ENCODE measurements around the gene MAP3K5.

MAP3K5 gene

DNA sequence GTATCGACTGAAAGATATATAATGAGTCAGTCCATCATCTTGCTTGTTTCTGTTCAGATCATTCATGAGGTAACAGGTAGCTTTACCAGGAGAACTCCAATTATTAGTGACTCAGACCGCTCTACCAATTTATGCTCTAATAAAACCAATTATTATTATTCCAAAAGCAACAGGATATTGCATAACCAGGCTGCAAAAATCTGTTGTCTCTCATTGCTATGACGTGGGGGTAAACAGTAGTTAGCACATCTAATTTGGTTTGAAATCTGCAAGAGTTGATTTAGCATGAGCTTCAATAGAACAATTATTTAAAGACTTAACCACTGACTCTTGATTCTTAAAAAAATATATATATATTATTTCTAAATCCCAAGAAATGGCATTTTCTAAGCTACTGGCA is 151.1 kb downstream of the MAP3K5 start:
- no peaks in the 10 kb centered on the region for H3F3A ChIP-seq (ENCODE audit: insufficient read depth, low read length)
- no peaks in the 10 kb centered on the region for H3K27me3 ChIP-seq (ENCODE audit: insufficient read depth, low read length)
- peaks cover 6% of the 10 kb centered on the region for H3K4me1 ChIP-seq (ENCODE audit: insufficient read depth, low read length, severe bottlenecking)
- no peaks in the 10 kb centered on the region for H4K20me1 ChIP-seq (ENCODE audit: insufficient read depth, low read length)
- no peak overlapping the region for H2AFZ ChIP-seq (ENCODE audit: low read length)
- no peaks in the 10 kb centered on the region for H3K9me2 ChIP-seq (ENCODE audit: low read depth, low read length)
- H3K27ac ChIP-seq (ENCODE audit: low read depth, low read length, poor library complexity, severe bottlenecking) = no peak overlapping the region
- H3K79me2 ChIP-seq (ENCODE audit: insufficient read depth, low read length) = no peaks in the 10 kb centered on the region
- H3K4me3 ChIP-seq (ENCODE audit: low read depth, low read length, poor library complexity, severe bottlenecking) = no peak overlapping the region
- H3K9me3 ChIP-seq (ENCODE audit: low read length) = no peaks in the 10 kb centered on the region
- TF ChIP-seq, protein P1, sequence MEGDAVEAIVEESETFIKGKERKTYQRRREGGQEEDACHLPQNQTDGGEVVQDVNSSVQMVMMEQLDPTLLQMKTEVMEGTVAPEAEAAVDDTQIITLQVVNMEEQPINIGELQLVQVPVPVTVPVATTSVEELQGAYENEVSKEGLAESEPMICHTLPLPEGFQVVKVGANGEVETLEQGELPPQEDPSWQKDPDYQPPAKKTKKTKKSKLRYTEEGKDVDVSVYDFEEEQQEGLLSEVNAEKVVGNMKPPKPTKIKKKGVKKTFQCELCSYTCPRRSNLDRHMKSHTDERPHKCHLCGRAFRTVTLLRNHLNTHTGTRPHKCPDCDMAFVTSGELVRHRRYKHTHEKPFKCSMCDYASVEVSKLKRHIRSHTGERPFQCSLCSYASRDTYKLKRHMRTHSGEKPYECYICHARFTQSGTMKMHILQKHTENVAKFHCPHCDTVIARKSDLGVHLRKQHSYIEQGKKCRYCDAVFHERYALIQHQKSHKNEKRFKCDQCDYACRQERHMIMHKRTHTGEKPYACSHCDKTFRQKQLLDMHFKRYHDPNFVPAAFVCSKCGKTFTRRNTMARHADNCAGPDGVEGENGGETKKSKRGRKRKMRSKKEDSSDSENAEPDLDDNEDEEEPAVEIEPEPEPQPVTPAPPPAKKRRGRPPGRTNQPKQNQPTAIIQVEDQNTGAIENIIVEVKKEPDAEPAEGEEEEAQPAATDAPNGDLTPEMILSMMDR (IDR thresholded peaks at IDR 0.05; ENCODE audit: low read length) = no peak
- no peak for TF ChIP-seq EZH2 (IDR thresholded peaks at IDR 0.05; ENCODE audit: borderline replicate concordance, low read length)
- no peak overlapping the region for H3K9ac ChIP-seq (ENCODE audit: low read length)
- peaks cover 9% of the 10 kb centered on the region; the same call in 1 of the 2 replicates for H3K36me3 ChIP-seq (ENCODE audit: insufficient read depth, low read length)
- no peak overlapping the region for H3K4me2 ChIP-seq (ENCODE audit: low read length)

DNA sequence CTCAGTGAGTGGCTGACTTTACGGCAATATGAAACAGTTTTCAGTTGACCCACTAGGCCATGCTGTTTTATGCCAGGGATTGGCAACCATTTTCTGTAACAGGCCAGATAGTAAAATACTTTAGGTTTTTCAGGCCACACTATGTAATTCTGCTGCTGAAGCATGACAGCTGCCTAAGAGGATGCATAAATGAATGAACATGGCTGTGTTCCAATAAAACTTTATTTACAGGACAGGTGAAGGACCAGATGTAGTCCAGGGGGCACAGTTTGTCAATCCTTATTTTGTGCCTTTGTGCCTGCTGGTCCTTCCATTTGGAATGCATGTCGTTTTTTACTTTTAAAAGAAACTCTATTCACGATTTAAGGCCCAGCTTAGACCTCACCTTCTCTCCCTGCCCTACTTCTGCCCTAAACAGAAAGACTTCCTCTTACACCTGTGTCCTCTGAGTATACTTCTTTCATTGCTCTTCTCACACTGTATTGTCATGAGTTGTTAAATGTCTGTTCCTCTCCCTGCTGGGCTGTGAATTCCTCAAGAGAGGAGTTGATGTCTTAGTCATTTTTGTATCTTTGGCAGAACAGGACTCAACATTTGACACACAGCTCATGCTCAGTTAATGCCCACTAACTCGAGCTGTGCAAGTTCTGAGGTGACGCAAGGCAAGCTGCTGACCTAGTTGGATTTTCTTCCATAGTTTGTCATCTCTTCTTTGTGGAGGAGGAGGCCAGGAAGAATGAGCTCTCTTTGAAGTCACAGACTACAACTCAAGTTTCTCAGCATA is 152.0 kb downstream of the MAP3K5 start:
- Histone ChIP-seq H3K9me3 (ENCODE audit: low read length) (no peaks in the 10 kb centered on the region), H3K4me1 (ENCODE audit: insufficient read depth, low read length, severe bottlenecking) (peaks cover 6% of the 10 kb centered on the region), H3K27ac (ENCODE audit: low read depth, low read length, poor library complexity, severe bottlenecking) (no peak overlapping the region), H3K9me2 (ENCODE audit: low read depth, low read length) (no peaks in the 10 kb centered on the region), H3K36me3 (ENCODE audit: insufficient read depth, low read length) (peaks cover 9% of the 10 kb centered on the region; the same call in 1 of the 2 replicates), H4K20me1 (ENCODE audit: insufficient read depth, low read length) (no peaks in the 10 kb centered on the region), H3K4me2 (ENCODE audit: low read length) (no peak overlapping the region), H3K27me3 (ENCODE audit: insufficient read depth, low read length) (no peaks in the 10 kb centered on the region), H3K9ac (ENCODE audit: low read length) (no peak overlapping the region), H3K4me3 (ENCODE audit: low read depth, low read length, poor library complexity, severe bottlenecking) (no peak overlapping the region), H2AFZ (ENCODE audit: low read length) (no peak overlapping the region), H3K79me2 (ENCODE audit: insufficient read depth, low read length) (no peaks in the 10 kb centered on the region), H3F3A (ENCODE audit: insufficient read depth, low read length) (no peaks in the 10 kb centered on the region)
- TF ChIP-seq EZH2 (IDR thresholded peaks at IDR 0.05; ENCODE audit: borderline replicate concordance, low read length) = no peak
- TF ChIP-seq, protein P1 (IDR thresholded peaks at IDR 0.05; ENCODE audit: low read length) = no peak

DNA sequence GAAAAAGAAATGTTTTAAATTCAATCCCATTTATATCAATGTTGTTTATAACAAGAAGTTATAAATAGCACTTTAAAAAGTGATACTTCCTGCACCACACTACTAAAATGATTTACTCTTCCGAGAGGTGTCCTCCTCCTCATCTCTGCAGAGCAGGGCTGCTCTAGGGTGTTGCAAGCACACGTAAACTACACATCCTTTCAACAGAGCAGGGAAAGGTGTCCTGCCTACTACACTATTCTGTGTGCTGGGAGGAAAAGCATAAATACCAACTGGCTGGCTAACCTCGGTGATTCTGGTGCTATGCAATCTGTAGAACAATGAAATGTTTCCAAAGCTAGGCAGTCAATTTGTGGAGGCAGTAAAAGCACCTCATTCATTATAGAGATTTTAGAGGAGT is 152.6 kb downstream of the MAP3K5 start:
- no peaks in the 10 kb centered on the region for H3K9me2 ChIP-seq (ENCODE audit: low read depth, low read length)
- H3F3A ChIP-seq (ENCODE audit: insufficient read depth, low read length) = no peaks in the 10 kb centered on the region
- H3K27me3 ChIP-seq (ENCODE audit: insufficient read depth, low read length) = no peaks in the 10 kb centered on the region
- H3K4me1 ChIP-seq (ENCODE audit: insufficient read depth, low read length, severe bottlenecking) = peaks cover 5% of the 10 kb centered on the region
- TF ChIP-seq EZH2 (IDR thresholded peaks at IDR 0.05; ENCODE audit: borderline replicate concordance, low read length) = no peak
- TF ChIP-seq, protein P1 (IDR thresholded peaks at IDR 0.05; ENCODE audit: low read length) = no peak
- H2AFZ ChIP-seq (ENCODE audit: low read length) = no peak overlapping the region
- H3K36me3 ChIP-seq (ENCODE audit: insufficient read depth, low read length) = peaks cover 9% of the 10 kb centered on the region; the same call in 1 of the 2 replicates
- H3K9ac ChIP-seq (ENCODE audit: low read length) = no peak overlapping the region
- H3K4me3 ChIP-seq (ENCODE audit: low read depth, low read length, poor library complexity, severe bottlenecking) = no peak overlapping the region
- H3K79me2 ChIP-seq (ENCODE audit: insufficient read depth, low read length) = no peaks in the 10 kb centered on the region
- H4K20me1 ChIP-seq (ENCODE audit: insufficient read depth, low read length) = no peaks in the 10 kb centered on the region
- H3K27ac ChIP-seq (ENCODE audit: low read depth, low read length, poor library complexity, severe bottlenecking) = no peak overlapping the region
- no peaks in the 10 kb centered on the region for H3K9me3 ChIP-seq (ENCODE audit: low read length)
- H3K4me2 ChIP-seq (ENCODE audit: low read length) = no peak overlapping the region

All from OCI-LY1 (cell line).